K562 (cell line): ENCODE data around the gene CIB1. TPM values are rescaled to one million over a fixed set of nuclear protein-coding genes. Genes with fewer than 3 reads are reported as not detected.
A peak's percentile ranks its signal among the peaks of the same experiment; 100 is the strongest.

ENCODE experiments used
- BCLAF1 ChIP-seq, 2 experiments: fragments of 450-650 bp in 1 of 2; IDR thresholded peaks; 2 replicates each; pipeline ENCODE4 v1.6.1; 2011 to 2017; ENCODE audit warnings: low read depth in 2 of 2, antibody characterized with exemption in 1 of 2, borderline replicate concordance in 1 of 2, low read length in 1 of 2, mild to moderate bottlenecking in 1 of 2, mixed read lengths in 1 of 2; ENCODE audit not compliant: control insufficient read depth in 1 of 2
- FOS ChIP-seq: IDR thresholded peaks from 3 replicates; pipeline ENCODE4 v1.6.1; 2011; ENCODE audit not compliant: insufficient read length; ENCODE audit errors: extremely low read depth
- HMGN3 ChIP-seq: IDR thresholded peaks from 2 replicates; pipeline ENCODE4 v1.6.1; 2011; ENCODE audit warnings: borderline replicate concordance, low read depth, mild to moderate bottlenecking, mixed read lengths, low read length; ENCODE audit not compliant: insufficient read length; ENCODE audit errors: extremely low read depth
- MCM3 ChIP-seq: fragments of 450-650 bp; IDR thresholded peaks from 2 replicates; pipeline ENCODE4 v1.6.1; 2016
- MTA2 ChIP-seq: fragments of 450-650 bp; IDR thresholded peaks from 2 replicates; pipeline ENCODE4 v1.6.1; 2016; ENCODE audit warnings: low read depth
- RB1 ChIP-seq: fragments of 450-650 bp; IDR thresholded peaks from 2 replicates; pipeline ENCODE4 v1.6.1; 2017; ENCODE audit warnings: low read depth, mild to moderate bottlenecking
- RBM39 ChIP-seq: fragments of 200-400 bp; formaldehyde crosslinking; optimal IDR thresholded peaks from 2 replicates; pipeline ENCODE3; 2018; ENCODE audit warnings: low read depth, low read length
- RHOXF2B ChIP-seq: fragments of 250-450 bp; sonication (Bioruptor Pico); conservative IDR thresholded peaks from 2 replicates; pipeline ENCODE4 v1.5.1; 2021
- TRIM25 ChIP-seq: fragments of 450-650 bp; IDR thresholded peaks from 2 replicates; pipeline ENCODE4 v1.7.0; 2016; ENCODE audit warnings: borderline replicate concordance
- ZNF217 ChIP-seq: sonication (generic); formaldehyde crosslinking; IDR thresholded peaks from 2 replicates; pipeline ENCODE4 v1.8.0; 2022; ENCODE audit warnings: mild to moderate bottlenecking, missing genetic modification reagents
- ZNF668 ChIP-seq: fragments of 250-450 bp; sonication (Bioruptor Pico); IDR thresholded peaks from 2 replicates; pipeline ENCODE4 v1.8.0; 2022; ENCODE audit warnings: mild to moderate bottlenecking, inconsistent platforms
- ZSCAN32 ChIP-seq: fragments of 450-650 bp; formaldehyde crosslinking; IDR thresholded peaks from 2 replicates; pipeline ENCODE4 v1.4.0; 2020; ENCODE audit warnings: mild to moderate bottlenecking, moderate library complexity
- polyA plus RNA-seq, 8 experiments: library from polyadenylated mRNA; depleted of rRNA in 4 of 8; stranded (reverse) in 5 of 8; unstranded in 3 of 8; fragments of >200 nt; fragmentation: Nextera tagmentation in 2 of 8; fragmentation: Illumina TruSeq in 1 of 8; extraction: Ambion mirVana in 2 of 8; extraction: Trizol in 1 of 8; gene quantifications; 2 replicates each; pipeline versions ENCODE4 v1.2.1 to v1.2.3, GENCODE V29; 2011 to 2014; ENCODE audit warnings: inconsistent platforms in 1 of 8, missing spikeins in 1 of 8
- total RNA-seq, 7 experiments: library from RNA; depleted of rRNA in 6 of 7; stranded (reverse); fragments of >200 nt in 6 of 7; fragmentation: Illumina TruSeq in 2 of 7; extraction: Trizol in 2 of 7; gene quantifications; 2 replicates each; pipeline versions ENCODE4 v1.2.1 to v1.2.3, GENCODE V29; 2011 to 2021; ENCODE audit warnings: low replicate concordance in 1 of 7
- TF ChIP-seq, protein P1 (sequence below): fragments of 450-650 bp; IDR thresholded peaks from 2 replicates; pipeline ENCODE4 v1.6.1; 2016; ENCODE audit warnings: low read depth
- TF ChIP-seq, protein P2 (sequence below): fragments of 450-650 bp; IDR thresholded peaks from 2 replicates; pipeline ENCODE4 v1.6.1; 2016; ENCODE audit warnings: low read depth, mild to moderate bottlenecking, moderate library complexity

CIB1 gene
- total and polyA plus RNA-seq, 9 of the 15 experiments (the other 6 are each of a cell fraction or from before 2014, with no cell fraction given): 14.9 to 136 (median 64.5) TPM

- TF ChIP-seq BCLAF1 (IDR thresholded peaks at IDR 0.05; ENCODE audit: borderline replicate concordance in 1 of 2, control insufficient read depth in 1 of 2, low read depth in 2 of 2, low read length in 1 of 2) (no peak), RHOXF2B (CRISPR knock-in tag) (no peak), MCM3 (no peak), ZNF217 (CRISPR knock-in tag) (no peak), FOS (no peak), HMGN3 (no peak), MTA2 (no peak), RBM39 (no peak), ZSCAN32 (CRISPR knock-in tag) (no peak), TRIM25 (no peak), RB1 (peak; percentile 40; the same call in 1 of the 2 replicates), ZNF668 (CRISPR knock-in tag) (no peak)
- TF ChIP-seq, protein P1, sequence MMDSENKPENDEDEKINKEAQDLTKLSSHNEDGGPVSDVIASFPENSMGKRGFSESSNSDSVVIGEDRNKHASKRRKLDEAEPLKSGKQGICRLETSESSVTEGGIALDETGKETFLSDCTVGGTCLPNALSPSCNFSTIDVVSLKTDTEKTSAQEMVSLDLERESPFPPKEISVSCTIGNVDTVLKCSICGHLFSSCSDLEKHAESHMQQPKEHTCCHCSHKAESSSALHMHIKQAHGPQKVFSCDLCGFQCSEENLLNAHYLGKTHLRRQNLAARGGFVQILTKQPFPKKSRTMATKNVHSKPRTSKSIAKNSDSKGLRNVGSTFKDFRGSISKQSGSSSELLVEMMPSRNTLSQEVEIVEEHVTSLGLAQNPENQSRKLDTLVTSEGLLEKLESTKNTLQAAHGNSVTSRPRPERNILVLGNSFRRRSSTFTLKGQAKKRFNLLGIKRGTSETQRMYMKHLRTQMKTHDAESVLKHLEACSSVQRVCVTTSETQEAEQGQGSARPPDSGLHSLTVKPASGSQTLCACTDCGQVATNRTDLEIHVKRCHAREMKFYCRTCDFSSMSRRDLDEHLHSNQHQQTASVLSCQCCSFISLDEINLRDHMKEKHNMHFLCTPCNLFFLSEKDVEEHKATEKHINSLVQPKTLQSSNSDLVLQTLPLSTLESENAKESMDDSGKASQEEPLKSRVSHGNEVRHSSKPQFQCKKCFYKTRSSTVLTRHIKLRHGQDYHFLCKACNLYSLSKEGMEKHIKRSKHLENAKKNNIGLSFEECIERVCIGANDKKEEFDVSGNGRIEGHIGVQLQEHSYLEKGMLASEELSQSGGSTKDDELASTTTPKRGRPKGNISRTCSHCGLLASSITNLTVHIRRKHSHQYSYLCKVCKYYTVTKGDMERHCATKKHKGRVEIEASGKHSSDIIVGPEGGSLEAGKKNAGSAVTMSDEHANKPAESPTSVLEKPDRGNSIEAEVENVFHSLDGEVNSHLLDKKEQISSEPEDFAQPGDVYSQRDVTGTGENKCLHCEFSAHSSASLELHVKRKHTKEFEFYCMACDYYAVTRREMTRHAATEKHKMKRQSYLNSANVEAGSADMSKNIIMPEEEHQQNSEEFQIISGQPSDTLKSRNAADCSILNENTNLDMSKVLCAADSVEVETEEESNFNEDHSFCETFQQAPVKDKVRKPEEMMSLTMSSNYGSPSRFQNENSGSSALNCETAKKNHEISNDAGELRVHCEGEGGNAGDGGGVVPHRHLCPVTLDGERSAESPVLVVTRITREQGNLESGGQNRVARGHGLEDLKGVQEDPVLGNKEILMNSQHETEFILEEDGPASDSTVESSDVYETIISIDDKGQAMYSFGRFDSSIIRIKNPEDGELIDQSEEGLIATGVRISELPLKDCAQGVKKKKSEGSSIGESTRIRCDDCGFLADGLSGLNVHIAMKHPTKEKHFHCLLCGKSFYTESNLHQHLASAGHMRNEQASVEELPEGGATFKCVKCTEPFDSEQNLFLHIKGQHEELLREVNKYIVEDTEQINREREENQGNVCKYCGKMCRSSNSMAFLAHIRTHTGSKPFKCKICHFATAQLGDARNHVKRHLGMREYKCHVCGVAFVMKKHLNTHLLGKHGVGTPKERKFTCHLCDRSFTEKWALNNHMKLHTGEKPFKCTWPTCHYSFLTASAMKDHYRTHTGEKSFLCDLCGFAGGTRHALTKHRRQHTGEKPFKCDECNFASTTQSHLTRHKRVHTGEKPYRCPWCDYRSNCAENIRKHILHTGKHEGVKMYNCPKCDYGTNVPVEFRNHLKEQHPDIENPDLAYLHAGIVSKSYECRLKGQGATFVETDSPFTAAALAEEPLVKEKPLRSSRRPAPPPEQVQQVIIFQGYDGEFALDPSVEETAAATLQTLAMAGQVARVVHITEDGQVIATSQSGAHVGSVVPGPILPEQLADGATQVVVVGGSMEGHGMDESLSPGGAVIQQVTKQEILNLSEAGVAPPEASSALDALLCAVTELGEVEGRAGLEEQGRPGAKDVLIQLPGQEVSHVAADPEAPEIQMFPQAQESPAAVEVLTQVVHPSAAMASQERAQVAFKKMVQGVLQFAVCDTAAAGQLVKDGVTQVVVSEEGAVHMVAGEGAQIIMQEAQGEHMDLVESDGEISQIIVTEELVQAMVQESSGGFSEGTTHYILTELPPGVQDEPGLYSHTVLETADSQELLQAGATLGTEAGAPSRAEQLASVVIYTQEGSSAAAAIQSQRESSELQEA: no peak
- TF ChIP-seq, protein P2, sequence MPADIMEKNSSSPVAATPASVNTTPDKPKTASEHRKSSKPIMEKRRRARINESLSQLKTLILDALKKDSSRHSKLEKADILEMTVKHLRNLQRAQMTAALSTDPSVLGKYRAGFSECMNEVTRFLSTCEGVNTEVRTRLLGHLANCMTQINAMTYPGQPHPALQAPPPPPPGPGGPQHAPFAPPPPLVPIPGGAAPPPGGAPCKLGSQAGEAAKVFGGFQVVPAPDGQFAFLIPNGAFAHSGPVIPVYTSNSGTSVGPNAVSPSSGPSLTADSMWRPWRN: no peak
Measured at GRCh38 chr15:90232941-90233386, 777 bp downstream of the CIB1 start (continued).
